ENCODE results near the gene EGFR.
"Not testable (repeated sequence)": the region's sequence is repeated elsewhere in the genome, so short reads cannot be mapped to it uniquely, and the experiment has no call there.

Gene EGFR

GRCh38 chr7:55016061-55016745 lies 2.6 kb upstream of the EGFR start:
- no peak for DNase-seq

GRCh38 chr7:55016746-55017090 lies 2.1 kb upstream of the EGFR start:
- DNase-seq: no peak

- DNase-seq: no peak
These were observed 976 bp upstream of the EGFR start for GRCh38 chr7:55017841-55018240.

- no peak for DNase-seq
These were observed 424 bp downstream of the EGFR start for GRCh38 chr7:55019191-55019690.

GRCh38 chr7:55019691-55020465 lies 1.1 kb downstream of the EGFR start:
- DNase-seq: no peak

GRCh38 chr7:55020466-55020871 lies 1.7 kb downstream of the EGFR start:
- DNase-seq: no peak

- no peak for DNase-seq
These were observed 2.2 kb downstream of the EGFR start for GRCh38 chr7:55021053-55021452.

GRCh38 chr7:55022002-55022985 lies 3.5 kb downstream of the EGFR start:
- no peak for DNase-seq

GRCh38 chr7:55023841-55024505 lies 5.2 kb downstream of the EGFR start:
- no peak for DNase-seq

- no peak for DNase-seq
These were observed 6.0 kb downstream of the EGFR start for GRCh38 chr7:55024776-55025175.

- no peak for DNase-seq
These were observed 7.4 kb downstream of the EGFR start for GRCh38 chr7:55026086-55026790.

- DNase-seq: no peak
These were observed 8.2 kb downstream of the EGFR start for GRCh38 chr7:55026867-55027490.

GRCh38 chr7:55028011-55028410 lies 9.2 kb downstream of the EGFR start:
- no peak for DNase-seq

GRCh38 chr7:55030314-55030713 lies 11.5 kb downstream of the EGFR start:
- DNase-seq: no peak

- DNase-seq: no peak
These were observed 12.3 kb downstream of the EGFR start for GRCh38 chr7:55031075-55031474.

- DNase-seq: no peak
These were observed 13.4 kb downstream of the EGFR start for GRCh38 chr7:55032069-55032699.

GRCh38 chr7:55033236-55033846 lies 14.5 kb downstream of the EGFR start:
- no peak for DNase-seq

GRCh38 chr7:55034776-55035175 lies 16.0 kb downstream of the EGFR start:
- DNase-seq: no peak

GRCh38 chr7:55035410-55035809 lies 16.6 kb downstream of the EGFR start:
- not testable (repeated sequence) for DNase-seq

GRCh38 chr7:55036950-55037736 lies 18.3 kb downstream of the EGFR start:
- no peak for DNase-seq
